B cell (primary cell): ENCODE results near the gene SMPD3.

Source experiments
- CTCF ChIP-seq: fragments of 200-600 bp; IDR thresholded peaks from one replicate; pipeline ENCODE4 v1.8.0; 2022; ENCODE audit warnings: antibody characterized with exemption, mild to moderate bottlenecking
- EZH2 ChIP-seq: IDR thresholded peaks from 2 replicates; pipeline ENCODE4 v1.6.1; 2012; ENCODE audit warnings: borderline replicate concordance, low read depth, mild to moderate bottlenecking, moderate library complexity, low read length; ENCODE audit not compliant: insufficient read depth, poor library complexity, severe bottlenecking

- TF ChIP-seq EZH2, result no peak
- no peak for TF ChIP-seq CTCF
Observed at GRCh38 chr16:68402748-68403040, 45.6 kb downstream of the SMPD3 start.
